NCI-H1436 treated with DMSO at 0.1 percent for 48 hours (cell line): ENCODE results near the gene PDAP1.
"Not testable (repeated sequence)": the region's sequence is repeated elsewhere in the genome, so short reads cannot be mapped to it uniquely, and the experiment has no call there.

Experiments
- DNase-seq: peaks from one replicate; lab custom pipeline; 2025; lab: John Stamatoyannopoulos, UW

Gene PDAP1

DNA sequence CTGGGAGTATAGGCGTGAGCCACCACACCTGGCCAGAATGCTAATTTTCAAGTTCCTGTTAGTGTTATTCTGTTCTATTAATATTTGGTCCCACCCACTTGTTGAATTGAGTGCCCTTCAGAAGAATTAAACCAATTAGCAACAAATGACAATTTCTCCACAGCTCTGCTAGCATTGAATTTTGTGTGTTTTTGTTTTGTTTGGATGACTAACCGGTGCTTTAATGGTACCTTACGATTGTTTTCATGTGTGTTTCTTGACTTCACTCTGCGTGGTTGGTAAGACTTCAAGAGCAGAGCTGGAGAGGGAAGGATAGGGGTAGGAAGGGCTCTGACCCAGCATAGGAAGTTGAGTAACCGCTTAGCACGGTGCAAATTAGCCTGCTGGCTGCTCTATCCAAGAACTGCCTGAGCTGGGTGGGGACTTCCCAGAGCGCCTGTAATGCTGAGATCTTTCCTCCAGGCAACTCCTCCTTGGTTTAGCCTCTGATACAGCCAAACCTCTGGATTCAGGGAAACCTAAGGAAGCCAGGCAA is 29.3 kb downstream of the PDAP1 start:
- no peak for DNase-seq

DNA sequence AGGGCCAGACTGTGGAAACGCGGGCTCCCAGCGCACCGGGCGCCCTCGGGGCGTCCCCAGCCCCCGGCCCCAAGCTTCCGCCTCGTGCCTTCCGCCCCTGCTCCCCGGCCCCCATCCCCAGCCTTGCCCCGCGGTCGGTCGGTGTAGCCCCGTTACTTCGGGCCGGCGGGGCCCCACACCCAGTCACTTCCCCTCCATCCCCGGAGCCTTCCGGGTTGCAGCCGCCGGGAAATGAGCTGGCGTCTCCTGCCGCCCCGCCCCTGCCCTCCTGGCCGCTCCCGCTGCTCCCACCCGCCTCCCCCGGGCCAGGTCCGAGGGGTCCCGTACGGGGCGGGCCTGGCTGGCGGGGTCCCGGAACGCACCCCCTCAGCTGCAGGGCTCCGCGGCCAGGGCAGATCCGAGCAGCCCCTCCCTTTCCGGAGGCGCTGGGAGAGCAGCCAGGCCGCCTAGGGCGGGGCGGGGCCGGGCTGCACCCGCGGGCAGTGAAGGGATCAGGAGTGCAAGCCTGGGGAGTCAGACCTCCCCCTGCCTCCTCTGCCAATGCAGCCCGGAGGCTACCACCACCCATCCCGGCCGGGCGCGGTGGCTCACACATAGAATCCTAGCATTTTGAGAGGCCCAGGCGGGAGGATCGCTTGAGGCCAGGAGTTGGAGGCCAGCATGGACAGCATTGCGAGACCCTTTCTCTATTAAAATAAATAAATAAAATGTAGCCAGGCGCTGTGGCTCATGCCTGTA is 33.2 kb downstream of the PDAP1 start:
- DNase-seq = no peak

GRCh38 chr7:99374111-99375064 is 34.0 kb downstream of the PDAP1 start, which contains the start of gene ARPC1B:
ARPC1B (plus strand) TSS chr7:99374730; CDS start chr7:99385715, 10,985 bp downstream.
- no peak for DNase-seq

DNA sequence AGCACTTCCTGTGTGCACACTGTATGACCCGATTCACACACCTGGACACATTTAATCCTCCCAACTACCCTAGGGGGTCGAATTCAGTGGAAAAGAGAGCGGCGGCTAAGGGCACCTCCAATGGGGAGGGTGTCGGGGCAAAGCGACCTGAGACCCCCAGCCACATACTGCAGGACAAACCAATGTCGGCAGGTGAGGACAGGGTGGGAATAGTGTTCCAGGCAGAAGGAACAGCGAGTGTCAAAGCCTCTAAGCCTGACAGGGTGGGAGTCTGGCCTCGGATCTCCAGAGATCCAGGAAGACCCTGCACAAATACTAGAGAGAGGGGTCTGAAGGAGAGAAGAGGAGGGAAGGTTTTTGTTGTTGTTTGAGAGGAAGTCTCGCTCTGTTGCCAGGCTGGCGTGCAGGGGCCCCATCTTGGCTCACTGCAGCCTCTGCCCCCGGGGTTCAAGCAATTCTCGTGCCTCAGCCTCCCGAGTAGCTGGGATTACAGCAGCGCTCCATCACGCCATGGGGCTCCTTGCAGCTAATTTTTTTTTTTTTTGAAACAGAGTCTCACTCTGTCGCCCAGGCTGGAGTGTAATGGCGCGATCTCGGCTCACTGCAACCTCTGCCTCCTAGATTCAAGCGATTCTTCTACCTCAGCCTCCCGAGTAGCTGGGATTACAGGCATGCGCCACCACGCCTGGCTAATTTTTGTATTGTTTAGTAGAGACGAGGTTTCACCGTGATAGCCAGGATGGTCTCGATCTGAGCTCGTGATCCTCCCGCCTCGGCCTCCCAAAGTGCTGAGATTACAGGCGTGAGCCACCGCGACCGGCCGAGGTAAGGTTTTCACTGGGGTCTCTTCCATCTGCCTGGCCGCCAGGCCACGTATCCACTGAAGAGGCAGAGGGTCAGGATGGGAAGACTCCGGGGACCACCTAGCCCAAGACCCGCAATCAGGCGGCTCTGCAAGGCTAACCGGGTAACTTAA is 35.0 kb downstream of the PDAP1 start:
- no peak for DNase-seq

DNA sequence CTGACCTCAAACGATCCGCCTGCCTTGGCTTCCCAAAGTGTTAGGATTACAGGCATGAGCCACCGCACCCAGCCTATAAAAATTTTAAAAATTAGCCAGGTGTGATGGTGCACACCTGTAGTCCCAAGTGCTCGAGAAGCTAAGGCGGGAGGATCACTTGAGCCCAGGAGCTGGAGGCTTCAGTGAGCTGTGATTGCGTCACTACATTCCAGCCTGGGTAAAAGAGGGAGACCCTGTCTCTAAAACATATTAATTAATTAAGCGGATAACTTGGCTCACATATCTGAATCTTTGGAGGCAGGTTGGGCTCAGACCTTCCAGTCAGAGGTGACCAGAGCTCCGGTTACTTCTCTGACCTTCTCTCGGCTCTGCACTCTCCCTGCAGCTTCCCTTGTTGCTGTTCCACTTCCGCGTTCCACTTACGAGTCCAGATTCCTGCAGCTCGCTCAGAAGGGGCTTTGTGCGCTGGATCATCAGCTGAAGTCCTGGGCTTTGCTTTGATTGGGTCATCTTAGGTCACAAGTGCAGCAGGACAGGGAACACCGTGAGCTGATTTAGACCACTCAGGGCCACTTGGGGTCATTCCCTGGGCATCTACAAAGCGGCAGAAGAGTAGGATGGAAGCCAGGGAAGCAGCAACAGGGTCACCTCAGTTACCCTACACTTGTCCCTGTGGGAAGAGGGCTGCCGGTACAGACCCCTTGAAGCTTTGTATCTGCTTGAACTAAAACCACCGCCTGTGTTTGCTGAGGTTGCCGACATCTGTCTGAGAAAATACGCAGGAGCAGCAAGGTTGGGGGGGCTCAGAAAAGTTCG is 35.9 kb downstream of the PDAP1 start:
- DNase-seq = no peak

- no peak for DNase-seq
Measured at GRCh38 chr7:99371376-99371920, 36.9 kb downstream of the PDAP1 start.

DNA sequence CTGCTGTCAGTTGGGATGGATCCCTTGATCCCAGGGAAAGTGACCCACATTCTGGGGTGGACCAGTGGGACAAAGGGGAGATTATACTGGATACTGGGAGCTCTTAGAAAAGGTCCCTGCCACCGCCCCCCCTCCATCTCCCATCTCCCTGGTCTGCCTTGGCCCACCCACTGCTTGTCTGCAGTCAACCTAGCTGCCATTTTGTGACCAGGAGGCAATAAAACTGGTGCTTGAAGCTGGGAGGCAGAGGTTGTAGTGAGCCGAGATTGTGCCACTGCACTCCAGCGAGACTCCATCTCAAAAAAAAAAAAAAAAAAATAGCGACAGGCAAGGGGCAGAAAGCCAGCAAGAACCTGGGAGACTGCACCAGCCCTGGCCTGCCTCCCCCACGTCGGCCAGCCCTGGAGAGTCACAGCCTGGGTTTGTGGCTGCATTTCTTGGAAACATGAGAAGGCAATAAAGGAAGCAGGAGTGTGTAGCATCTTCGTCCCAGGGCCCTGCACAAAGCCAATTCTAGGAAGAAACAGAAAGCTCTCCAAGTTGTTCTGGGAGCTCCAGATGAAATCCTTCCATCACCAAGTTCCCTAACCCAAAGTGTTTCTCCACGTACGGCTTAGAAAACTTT is 38.5 kb downstream of the PDAP1 start:
- DNase-seq = no peak

GRCh38 chr7:99368750-99369389 is 39.5 kb downstream of the PDAP1 start:
- no peak for DNase-seq

GRCh38 chr7:99366646-99367045 is 41.8 kb downstream of the PDAP1 start:
- DNase-seq = no peak

DNA sequence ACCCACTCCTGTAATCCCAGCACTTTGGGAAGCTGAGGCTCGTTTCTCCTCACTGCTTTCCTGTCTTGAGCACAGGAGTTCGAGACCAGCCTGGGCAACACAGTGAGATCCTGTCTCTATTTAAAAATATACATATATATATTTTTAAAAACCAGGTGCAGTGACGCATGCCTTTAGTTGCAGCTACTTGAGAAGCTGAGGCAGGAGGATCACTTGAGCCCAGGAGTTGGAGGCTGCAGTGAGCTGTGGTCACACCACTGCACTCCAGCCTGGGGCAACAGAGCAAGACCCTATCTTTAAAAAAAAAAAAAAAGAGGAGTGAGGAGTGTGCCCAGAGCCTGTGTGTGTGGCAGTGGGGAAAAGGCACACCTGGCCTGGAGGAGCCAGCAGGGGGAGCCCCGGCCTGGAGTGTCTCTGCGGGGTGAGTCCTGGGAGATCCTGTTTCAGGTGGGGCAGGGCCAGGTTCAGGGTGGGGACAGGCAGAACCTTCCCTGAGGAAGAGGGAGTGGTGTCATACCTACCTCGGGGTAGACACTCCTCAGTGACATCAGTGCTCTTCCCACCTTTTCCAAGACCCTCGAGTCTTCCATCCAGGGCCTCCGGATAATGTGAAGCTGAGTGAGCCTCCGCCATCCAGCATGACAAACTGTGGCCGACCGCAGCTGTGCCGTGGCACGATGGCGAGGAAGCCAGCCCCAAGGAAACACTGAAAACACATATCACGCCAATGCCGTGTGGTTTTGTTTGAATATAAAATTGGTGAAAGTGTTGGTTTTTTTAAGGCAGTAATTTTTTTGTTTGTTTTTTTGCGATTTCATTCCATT is 42.9 kb downstream of the PDAP1 start:
- DNase-seq = no peak

- no peak for DNase-seq
Measured at GRCh38 chr7:99363286-99363685, 45.1 kb downstream of the PDAP1 start.

DNA sequence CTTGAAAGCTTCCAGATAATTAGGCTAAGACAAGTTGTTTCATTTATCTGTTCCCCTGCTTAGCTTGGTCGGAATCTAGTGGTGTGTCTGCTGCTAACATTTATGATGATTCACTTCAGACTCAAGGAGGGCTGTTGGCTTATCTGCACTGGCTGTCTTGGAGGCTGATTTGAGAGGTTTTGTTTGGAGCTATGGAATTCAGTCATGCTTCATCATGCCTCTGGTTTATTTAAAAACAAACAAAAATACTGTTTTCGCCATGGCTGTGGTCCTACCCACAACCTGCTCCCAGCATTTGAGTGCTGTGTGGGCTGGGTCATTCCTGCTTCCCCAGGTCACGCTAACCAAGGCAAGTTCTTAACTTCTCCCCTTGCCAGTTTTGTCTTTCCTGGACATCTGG is 45.6 kb downstream of the PDAP1 start:
- no peak for DNase-seq

DNA sequence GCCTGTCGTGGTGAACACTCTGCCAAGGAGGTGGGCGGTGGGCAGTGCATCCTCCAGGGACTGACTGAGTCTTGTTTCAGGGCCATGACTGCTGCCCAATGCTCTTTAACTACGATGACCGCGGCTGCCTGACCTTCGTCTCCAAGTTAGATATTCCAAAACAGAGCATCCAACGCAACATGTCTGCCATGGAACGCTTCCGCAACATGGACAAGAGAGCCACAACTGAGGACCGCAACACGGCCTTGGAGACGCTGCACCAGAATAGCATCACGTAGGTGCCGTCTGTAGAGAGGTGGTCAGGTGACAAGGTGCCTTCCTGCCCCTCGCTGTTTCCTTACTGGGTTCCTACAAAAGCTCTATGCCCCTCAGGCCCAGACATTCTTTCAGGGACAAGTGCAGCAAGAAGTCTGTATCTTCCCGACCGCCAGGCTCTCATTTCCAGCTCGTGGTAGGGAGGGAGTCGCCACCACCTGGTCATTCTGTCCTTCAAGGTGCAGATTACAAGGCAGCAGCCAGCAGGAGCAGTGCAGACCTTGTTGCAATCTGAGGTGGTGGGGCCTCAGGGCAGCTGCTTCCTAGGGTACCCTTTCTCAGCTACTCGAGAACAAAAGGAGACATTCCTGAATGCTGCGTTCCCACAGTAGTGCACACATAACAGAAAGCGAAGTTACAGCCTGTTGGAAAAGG is 48.8 kb downstream of the PDAP1 start:
- no peak for DNase-seq

DNA sequence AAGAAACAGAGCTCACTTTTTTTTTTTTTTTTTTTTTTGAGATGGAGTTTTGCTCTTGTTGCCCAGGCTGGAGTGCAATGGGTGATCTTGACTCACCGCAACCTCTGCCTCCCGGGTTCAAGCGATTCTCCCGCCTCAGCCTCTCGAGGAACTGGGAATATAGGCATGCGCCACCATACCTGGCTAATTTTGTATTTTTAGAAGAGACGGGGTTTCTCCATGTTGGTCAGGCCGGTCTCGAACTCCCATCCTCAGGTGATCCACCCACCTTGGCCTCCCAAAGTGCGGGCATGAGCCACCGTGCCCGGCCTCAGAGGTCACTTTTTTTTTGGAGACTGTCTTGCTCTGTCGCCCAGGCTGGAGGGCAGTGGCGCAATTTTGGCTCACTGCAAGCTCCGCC is 49.9 kb downstream of the PDAP1 start:
- not testable (repeated sequence) for DNase-seq

- DNase-seq = no peak
Measured at GRCh38 chr7:99357701-99358490, 50.5 kb downstream of the PDAP1 start.

GRCh38 chr7:99355098-99355497 is 53.3 kb downstream of the PDAP1 start:
- DNase-seq = no peak

- DNase-seq = no peak
Measured at GRCh38 chr7:99352247-99352646, 56.1 kb downstream of the PDAP1 start.
